ENCODE results near the gene FAM193A.

The FAM193A gene, protein sequence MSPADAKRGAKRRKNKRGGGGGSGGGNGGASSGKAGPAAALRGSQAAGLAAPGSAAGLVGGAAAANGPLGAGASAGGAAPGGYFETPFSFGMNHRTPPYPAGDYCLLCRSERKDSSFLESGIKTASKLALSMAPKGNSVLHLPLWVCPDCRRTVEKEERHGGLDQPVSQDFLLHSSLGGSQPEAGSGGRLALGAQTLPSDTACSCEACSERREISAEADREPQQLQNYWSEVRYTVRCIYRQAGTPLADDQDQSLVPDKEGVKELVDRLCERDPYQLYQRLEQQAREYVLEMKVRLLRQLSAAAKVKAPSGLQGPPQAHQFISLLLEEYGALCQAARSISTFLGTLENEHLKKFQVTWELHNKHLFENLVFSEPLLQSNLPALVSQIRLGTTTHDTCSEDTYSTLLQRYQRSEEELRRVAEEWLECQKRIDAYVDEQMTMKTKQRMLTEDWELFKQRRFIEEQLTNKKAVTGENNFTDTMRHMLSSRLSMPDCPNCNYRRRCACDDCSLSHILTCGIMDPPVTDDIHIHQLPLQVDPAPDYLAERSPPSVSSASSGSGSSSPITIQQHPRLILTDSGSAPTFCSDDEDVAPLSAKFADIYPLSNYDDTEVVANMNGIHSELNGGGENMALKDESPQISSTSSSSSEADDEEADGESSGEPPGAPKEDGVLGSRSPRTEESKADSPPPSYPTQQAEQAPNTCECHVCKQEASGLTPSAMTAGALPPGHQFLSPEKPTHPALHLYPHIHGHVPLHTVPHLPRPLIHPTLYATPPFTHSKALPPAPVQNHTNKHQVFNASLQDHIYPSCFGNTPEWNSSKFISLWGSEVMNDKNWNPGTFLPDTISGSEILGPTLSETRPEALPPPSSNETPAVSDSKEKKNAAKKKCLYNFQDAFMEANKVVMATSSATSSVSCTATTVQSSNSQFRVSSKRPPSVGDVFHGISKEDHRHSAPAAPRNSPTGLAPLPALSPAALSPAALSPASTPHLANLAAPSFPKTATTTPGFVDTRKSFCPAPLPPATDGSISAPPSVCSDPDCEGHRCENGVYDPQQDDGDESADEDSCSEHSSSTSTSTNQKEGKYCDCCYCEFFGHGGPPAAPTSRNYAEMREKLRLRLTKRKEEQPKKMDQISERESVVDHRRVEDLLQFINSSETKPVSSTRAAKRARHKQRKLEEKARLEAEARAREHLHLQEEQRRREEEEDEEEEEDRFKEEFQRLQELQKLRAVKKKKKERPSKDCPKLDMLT (N-terminal part only)

DNA sequence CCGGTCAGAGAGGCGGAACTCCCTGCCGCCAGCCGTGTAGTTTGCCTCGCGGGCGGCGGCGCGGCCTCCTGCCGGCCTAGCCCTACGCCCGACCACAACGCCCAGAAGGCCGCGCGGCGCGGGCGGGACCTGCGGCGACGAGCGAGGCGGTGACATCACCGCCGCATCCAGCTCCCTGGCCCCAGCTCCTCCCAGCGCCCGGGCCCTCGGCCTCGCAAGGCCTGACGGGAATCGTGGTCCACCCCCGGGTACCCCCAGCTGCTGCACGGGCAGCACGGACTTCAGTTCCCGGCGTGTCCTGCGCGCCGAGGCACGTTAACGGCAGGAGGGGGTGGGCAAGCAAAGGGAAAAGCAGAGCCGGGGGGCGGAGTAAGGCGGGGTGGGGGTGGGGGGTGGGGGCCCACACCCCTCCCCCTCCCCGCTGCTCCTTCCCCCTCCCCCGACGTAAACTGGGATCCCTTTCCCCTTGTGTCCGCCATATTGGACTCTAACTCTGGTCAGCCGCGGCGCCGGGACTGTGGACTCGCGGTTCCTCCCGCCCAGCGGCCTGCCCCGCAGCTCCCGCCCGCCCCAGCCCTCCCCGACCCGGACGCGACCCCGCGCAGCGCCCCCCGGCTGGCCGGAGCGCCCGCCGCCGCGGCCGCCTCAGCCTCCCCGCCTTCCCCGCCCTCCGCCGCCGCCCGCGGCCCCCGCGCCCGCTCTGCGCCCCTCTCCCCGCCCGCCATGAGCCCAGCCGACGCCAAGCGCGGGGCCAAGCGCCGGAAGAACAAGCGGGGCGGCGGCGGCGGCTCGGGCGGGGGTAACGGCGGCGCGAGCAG, at the start of gene FAM193A:
Gene FAM193A, plus strand, starts transcription at position 455 of the 818 bp plus-strand sequence. Its CDS starts 269 bp downstream, at position 724.
- TF ChIP-seq, protein P1, sequence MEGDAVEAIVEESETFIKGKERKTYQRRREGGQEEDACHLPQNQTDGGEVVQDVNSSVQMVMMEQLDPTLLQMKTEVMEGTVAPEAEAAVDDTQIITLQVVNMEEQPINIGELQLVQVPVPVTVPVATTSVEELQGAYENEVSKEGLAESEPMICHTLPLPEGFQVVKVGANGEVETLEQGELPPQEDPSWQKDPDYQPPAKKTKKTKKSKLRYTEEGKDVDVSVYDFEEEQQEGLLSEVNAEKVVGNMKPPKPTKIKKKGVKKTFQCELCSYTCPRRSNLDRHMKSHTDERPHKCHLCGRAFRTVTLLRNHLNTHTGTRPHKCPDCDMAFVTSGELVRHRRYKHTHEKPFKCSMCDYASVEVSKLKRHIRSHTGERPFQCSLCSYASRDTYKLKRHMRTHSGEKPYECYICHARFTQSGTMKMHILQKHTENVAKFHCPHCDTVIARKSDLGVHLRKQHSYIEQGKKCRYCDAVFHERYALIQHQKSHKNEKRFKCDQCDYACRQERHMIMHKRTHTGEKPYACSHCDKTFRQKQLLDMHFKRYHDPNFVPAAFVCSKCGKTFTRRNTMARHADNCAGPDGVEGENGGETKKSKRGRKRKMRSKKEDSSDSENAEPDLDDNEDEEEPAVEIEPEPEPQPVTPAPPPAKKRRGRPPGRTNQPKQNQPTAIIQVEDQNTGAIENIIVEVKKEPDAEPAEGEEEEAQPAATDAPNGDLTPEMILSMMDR (IDR thresholded peaks at IDR 0.05; ENCODE audit: control insufficient read depth, extremely low read depth, insufficient read depth), result no peak
- DNase-seq (ENCODE audit: low read depth), result peak; percentile 98
- H3K4me3 ChIP-seq (ENCODE audit: low read depth, low read length), result peak within 1 kb of the TSS; percentile 84

DNA sequence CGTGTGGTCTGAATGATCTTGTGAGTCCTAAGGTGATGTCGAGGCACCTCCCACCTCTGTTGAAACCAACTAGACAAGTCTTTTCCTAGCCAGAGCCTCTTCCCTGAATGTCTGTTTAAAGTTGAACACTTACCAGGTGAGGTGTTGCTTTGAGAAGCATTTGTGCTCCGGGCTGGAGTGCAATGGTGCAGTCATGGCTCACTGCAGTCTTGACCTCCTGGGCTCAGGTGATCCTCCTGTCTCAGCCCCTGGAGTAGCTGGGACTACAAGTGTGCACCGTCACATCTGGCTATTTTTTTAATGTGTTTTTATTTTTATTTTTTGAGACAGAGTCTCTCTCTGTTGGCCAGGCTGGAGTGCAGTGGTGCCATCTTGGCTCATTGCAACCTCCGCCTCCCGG, 49.5 kb upstream of the FAM193A start:
- TF ChIP-seq, protein P1 (IDR thresholded peaks at IDR 0.05; ENCODE audit: control insufficient read depth, extremely low read depth, insufficient read depth), result no peak
- no peak for DNase-seq (ENCODE audit: low read depth)
- H3K4me3 ChIP-seq (ENCODE audit: low read depth, low read length), result no peak overlapping the region

DNA sequence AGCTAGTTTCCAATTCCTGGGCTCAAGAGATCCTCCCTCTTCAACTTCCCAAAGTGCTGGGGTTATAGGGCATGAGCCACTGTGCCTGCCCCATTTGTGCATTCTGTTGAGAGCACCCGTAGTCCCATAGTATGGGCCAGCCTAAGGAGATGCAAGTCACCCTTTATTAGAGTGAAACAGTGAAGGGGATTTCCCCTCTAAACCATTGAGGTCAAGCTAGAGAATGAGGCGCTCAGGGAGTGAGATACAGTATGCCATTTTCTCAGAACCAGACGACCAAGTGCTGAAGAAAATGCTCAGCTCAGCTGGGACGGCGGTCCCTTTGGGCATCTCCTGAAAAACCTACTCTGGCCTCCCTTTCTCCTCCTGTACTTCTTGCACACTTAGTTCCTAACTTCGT, 48.8 kb upstream of the FAM193A start:
- TF ChIP-seq, protein P1 (IDR thresholded peaks at IDR 0.05; ENCODE audit: control insufficient read depth, extremely low read depth, insufficient read depth), result no peak
- no peak overlapping the region for H3K4me3 ChIP-seq (ENCODE audit: low read depth, low read length)
- no peak for DNase-seq (ENCODE audit: low read depth)

DNA sequence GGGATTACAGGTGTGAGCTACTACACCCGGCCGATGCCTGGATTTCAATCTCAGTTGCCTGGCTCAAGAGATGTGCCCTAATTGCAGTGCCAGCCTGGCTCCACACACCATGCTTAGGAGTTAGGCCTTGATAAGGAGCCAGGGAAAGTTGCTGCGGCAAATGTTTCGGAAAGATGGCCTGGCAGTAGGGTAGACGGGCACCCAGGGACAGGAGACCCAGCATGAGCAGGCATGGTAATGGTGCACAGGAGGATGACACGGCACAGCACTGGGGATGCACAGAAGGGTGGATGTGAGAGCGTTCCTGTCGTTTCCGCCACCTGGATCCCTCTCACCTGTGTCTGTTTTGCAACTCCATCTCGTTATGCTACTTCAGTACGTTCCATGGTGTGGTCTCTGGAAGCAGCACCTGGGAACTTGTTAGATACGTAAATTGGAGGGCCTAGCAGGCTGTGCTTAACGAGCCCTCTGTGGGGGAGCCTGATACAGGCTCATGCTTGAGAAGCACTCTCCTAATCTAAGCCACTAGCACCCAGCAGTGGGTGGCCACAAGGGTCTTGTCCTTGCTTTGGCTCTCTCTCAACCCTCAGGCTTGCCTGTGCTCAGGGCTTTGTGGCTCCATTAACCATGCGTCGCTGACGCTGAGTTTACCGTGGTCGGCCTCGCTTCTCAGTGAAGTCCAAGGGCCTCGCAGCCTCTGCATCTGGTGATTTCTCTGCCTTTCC, 47.2 kb upstream of the FAM193A start:
- H3K4me3 ChIP-seq (ENCODE audit: low read depth, low read length), result peak overlapping the region; percentile 19
- TF ChIP-seq, protein P1 (IDR thresholded peaks at IDR 0.05; ENCODE audit: control insufficient read depth, extremely low read depth, insufficient read depth), result no peak

DNA sequence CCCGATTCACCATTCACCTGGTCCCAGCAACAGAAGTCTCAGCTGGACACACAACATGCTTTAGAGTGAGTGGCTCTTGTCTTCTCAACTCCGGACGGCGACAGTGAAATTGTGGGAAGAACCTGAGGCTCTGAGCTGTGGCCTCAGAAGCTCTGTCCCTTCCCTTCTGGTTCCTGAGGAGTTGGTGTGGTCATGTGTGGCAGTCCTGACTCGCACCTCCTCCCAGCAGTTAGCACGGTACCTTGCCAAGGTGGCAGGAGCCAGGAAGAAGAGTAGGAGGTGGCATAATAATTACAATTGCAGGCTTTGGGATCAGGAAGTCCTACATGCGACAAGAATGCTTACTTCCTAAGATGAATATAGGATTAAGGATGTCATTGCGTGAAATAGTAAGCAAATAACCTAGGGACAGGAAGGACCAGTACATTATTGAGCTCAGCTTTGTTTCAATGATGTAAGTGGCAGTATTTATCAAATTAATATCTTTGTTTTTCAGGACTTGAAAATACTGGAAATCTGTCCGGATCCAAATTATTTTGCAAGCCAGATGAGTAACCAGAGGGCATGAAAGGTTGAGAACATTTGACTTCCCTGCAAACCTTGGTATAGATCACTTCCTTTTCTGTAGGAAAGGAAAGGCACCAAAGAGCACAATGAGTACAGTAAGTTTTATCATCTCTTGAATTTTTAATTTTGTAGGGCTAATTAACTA, 46.5 kb upstream of the FAM193A start:
- H3K4me3 ChIP-seq (ENCODE audit: low read depth, low read length), result peak overlapping the region; percentile 19
- DNase-seq (ENCODE audit: low read depth), result peak; percentile 82
- TF ChIP-seq, protein P1 (IDR thresholded peaks at IDR 0.05; ENCODE audit: control insufficient read depth, extremely low read depth, insufficient read depth), result no peak

More for the DNA sequence above, 47.2 kb upstream of the FAM193A start:
- no peak for DNase-seq (ENCODE audit: low read depth)

All from LNCaP clone FGC (cell line).